ENCODE results near the gene FAM72C. TPM values are rescaled to one million over a fixed set of nuclear protein-coding genes. Genes with fewer than 3 reads are reported as not detected.
"Not testable (repeated sequence)": the region's sequence is repeated elsewhere in the genome, so short reads cannot be mapped to it uniquely, and the experiment has no call there.

Gene FAM72C
- total and polyA plus RNA-seq, 3 experiments from 2014 or later: 4.1 to 5.3 TPM; not detected in 1

DNA sequence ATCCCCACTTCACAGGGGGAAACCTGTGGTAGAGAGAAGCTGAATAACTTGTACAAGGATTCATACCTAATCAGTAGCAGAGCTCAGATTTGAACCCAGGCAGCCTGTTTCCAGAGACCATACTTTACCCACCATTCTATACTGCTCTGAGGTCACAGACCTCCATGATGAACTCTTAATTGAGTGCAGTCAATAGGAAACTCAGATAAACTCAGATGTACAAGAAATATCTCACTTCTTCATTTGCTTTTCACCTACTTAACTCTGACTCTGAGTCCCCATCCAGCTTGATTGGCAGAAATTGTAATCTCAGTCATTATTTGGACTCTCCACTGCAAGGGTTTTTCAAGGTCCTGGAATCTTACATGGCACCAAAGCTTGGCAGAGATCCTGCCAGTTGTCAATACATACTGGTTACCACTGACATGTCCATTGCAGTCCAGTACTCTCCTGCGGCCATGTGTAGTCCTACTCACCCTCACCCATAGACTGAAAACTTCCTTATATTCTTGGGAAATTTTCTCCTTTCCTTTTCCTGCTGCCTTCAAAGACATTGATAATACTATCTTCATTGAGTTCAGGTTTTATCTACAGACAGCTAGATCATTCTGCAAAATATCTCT is 29.4 kb downstream of the FAM72C start:
- H3K9me3 ChIP-seq (ENCODE audit: low read length); DNase-seq; H3K36me3 ChIP-seq (ENCODE audit: insufficient read depth, low read length); H3K4me3 Mint-ChIP-seq; H3K4me1 ChIP-seq (ENCODE audit: insufficient read depth, low read length); H3K27ac Mint-ChIP-seq; CTCF ChIA-PET; H3K27me3 ChIP-seq (ENCODE audit: insufficient read depth, low read length, poor library complexity, severe bottlenecking); H3K27me3 Mint-ChIP-seq; H3K27ac ChIP-seq (ENCODE audit: low read depth, low read length); H3K9me3 Mint-ChIP-seq; POLR2A ChIA-PET; H3K4me3 ChIP-seq (ENCODE audit: low read length); H3K4me1 Mint-ChIP-seq; H3K36me3 Mint-ChIP-seq: not testable (repeated sequence)

GRCh38 chr1:143939666-143940065 is 32.1 kb downstream of the FAM72C start:
- H3K27ac Mint-ChIP-seq; H3K27me3 ChIP-seq (ENCODE audit: insufficient read depth, low read length, poor library complexity, severe bottlenecking); H3K4me1 ChIP-seq (ENCODE audit: insufficient read depth, low read length); DNase-seq; H3K9me3 Mint-ChIP-seq; H3K36me3 Mint-ChIP-seq; H3K9me3 ChIP-seq (ENCODE audit: low read length); H3K4me1 Mint-ChIP-seq; H3K36me3 ChIP-seq (ENCODE audit: insufficient read depth, low read length); H3K4me3 ChIP-seq (ENCODE audit: low read length); POLR2A ChIA-PET; CTCF ChIA-PET; H3K4me3 Mint-ChIP-seq; H3K27me3 Mint-ChIP-seq; H3K27ac ChIP-seq (ENCODE audit: low read depth, low read length): not testable (repeated sequence)

DNA sequence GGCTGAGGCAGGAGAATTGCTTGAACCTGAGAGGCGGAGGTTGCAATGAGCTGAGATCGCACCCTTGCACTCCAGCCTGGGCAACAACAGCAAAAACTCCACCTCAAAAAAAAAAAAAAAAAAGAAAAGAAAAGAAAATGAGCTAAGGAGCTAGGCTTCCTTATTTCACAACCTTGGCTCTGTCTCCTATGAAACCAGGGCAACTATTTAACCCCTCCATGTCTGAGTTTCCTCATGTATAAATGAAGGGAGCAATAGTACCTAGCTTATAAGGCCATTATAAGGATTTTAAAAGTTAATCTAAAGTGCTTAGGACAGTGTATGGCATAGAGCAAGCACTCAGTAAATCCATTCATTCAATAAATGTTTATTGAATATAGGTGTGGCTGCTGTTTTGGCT is 32.9 kb downstream of the FAM72C start:
- H3K36me3 ChIP-seq (ENCODE audit: insufficient read depth, low read length); DNase-seq; H3K9me3 ChIP-seq (ENCODE audit: low read length); H3K4me1 Mint-ChIP-seq; H3K27ac Mint-ChIP-seq; POLR2A ChIA-PET; H3K27ac ChIP-seq (ENCODE audit: low read depth, low read length); H3K36me3 Mint-ChIP-seq; H3K4me3 Mint-ChIP-seq; CTCF ChIA-PET; H3K4me3 ChIP-seq (ENCODE audit: low read length); H3K9me3 Mint-ChIP-seq; H3K27me3 ChIP-seq (ENCODE audit: insufficient read depth, low read length, poor library complexity, severe bottlenecking); H3K4me1 ChIP-seq (ENCODE audit: insufficient read depth, low read length); H3K27me3 Mint-ChIP-seq: not testable (repeated sequence)

DNA sequence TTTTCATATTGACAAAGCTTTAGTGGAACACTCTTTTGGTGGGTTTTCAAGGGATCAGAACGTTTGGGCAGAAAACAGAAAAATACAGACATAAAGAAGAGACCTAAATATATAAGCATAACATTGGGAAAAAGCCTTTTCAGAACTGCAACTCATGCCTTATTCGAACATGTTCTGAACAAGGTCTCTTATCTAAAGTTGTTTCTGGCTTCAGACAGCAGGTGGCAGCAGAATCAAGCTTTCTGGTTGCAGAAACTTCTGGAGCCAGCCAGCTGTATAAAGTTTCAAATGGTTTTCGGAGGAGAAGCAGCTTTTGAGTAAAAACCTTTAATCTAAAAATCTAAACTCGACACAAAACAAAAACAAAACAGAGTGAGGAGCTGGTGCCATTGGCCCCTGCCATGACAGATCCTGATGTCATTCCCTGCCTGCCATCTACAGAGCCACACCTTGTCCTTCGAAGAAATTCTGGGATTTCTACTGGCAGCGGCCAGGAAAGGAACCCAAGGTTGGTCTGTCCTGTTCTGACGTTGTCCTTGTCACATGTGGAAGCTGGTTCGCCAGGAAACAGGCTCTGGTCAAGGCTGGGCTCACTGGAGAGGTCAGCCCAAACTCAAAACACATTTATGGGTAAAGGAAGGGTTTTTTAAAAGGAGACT is 35.2 kb downstream of the FAM72C start:
- H3K4me3 Mint-ChIP-seq; H3K4me1 ChIP-seq (ENCODE audit: insufficient read depth, low read length); CTCF ChIA-PET; H3K27ac ChIP-seq (ENCODE audit: low read depth, low read length); H3K4me3 ChIP-seq (ENCODE audit: low read length); H3K9me3 Mint-ChIP-seq; H3K36me3 Mint-ChIP-seq; H3K27me3 ChIP-seq (ENCODE audit: insufficient read depth, low read length, poor library complexity, severe bottlenecking); H3K27me3 Mint-ChIP-seq; H3K4me1 Mint-ChIP-seq; H3K9me3 ChIP-seq (ENCODE audit: low read length); POLR2A ChIA-PET; H3K27ac Mint-ChIP-seq; H3K36me3 ChIP-seq (ENCODE audit: insufficient read depth, low read length): not testable (repeated sequence)
- DNase-seq: peak; percentile 0 to 39 (median 11)

- H3K4me1 ChIP-seq (ENCODE audit: insufficient read depth, low read length); POLR2A ChIA-PET; H3K4me3 ChIP-seq (ENCODE audit: low read length); H3K9me3 ChIP-seq (ENCODE audit: low read length); H3K4me1 Mint-ChIP-seq; H3K27me3 Mint-ChIP-seq; H3K9me3 Mint-ChIP-seq; H3K36me3 Mint-ChIP-seq; CTCF ChIA-PET; H3K4me3 Mint-ChIP-seq; H3K27ac ChIP-seq (ENCODE audit: low read depth, low read length); H3K27me3 ChIP-seq (ENCODE audit: insufficient read depth, low read length, poor library complexity, severe bottlenecking); H3K36me3 ChIP-seq (ENCODE audit: insufficient read depth, low read length); H3K27ac Mint-ChIP-seq; DNase-seq: not testable (repeated sequence)
Measured at GRCh38 chr1:143919127-143919526, 52.7 kb downstream of the FAM72C start.

DNA sequence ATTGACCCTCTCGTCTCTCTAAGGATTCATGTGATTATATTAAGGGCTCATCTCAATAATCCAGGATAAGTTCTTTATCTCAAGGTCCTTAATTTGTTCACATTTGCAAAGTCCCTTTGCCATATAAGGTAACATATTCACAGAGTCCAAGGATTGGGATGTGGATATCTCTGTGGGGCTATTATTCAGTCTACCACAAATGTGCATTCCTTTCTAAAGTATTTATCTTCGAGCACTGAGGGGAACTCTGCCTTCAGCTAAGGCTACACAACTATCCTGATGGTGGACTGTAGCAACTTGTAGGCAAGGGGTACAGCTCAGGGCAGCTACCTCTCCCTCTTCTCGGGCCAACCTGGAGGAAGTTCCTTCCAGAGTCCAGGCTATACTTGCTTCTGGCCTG is 53.2 kb downstream of the FAM72C start:
- H3K27ac Mint-ChIP-seq; H3K27me3 Mint-ChIP-seq; H3K4me3 ChIP-seq (ENCODE audit: low read length); H3K27me3 ChIP-seq (ENCODE audit: insufficient read depth, low read length, poor library complexity, severe bottlenecking); H3K4me3 Mint-ChIP-seq; H3K9me3 ChIP-seq (ENCODE audit: low read length); H3K4me1 ChIP-seq (ENCODE audit: insufficient read depth, low read length); DNase-seq; H3K9me3 Mint-ChIP-seq; H3K4me1 Mint-ChIP-seq; H3K36me3 ChIP-seq (ENCODE audit: insufficient read depth, low read length); POLR2A ChIA-PET; CTCF ChIA-PET; H3K36me3 Mint-ChIP-seq; H3K27ac ChIP-seq (ENCODE audit: low read depth, low read length): not testable (repeated sequence)

DNA sequence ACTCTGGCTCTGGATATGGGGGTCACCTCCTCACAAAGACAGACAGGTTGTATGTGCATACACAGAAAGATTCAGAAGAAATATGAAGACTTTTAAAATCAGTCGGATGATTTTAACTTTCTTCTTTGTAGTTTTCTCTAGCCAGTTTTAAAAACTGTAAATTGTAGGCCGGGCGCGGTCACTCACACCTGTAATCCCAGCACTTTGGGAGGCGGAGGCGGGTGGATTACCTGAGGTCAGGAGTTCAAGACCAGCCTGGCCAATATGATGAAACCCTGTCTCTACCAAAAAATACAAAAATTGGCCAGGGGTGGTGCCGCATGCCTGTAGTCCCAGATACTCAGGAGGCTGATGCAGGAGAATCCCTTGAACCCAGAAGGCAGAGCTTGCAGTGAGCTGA is 58.1 kb downstream of the FAM72C start:
- H3K27ac Mint-ChIP-seq; POLR2A ChIA-PET; CTCF ChIA-PET; H3K9me3 ChIP-seq (ENCODE audit: low read length); DNase-seq; H3K36me3 ChIP-seq (ENCODE audit: insufficient read depth, low read length); H3K4me3 ChIP-seq (ENCODE audit: low read length); H3K4me1 ChIP-seq (ENCODE audit: insufficient read depth, low read length); H3K27me3 ChIP-seq (ENCODE audit: insufficient read depth, low read length, poor library complexity, severe bottlenecking); H3K36me3 Mint-ChIP-seq; H3K27me3 Mint-ChIP-seq; H3K4me3 Mint-ChIP-seq; H3K4me1 Mint-ChIP-seq; H3K9me3 Mint-ChIP-seq; H3K27ac ChIP-seq (ENCODE audit: low read depth, low read length): not testable (repeated sequence)
